Activated CD4-positive, CD25-positive, alpha-beta regulatory T cell treated with anti-CD3 and anti-CD28 coated beads, Interleukin-2, amount 50 U/mL, for 16 hours (primary cell): Measurements from ENCODE around the gene PIGN.

Experiments
- DNase-seq: peaks from one replicate; pipeline ENCODE4 v3.0.0-alpha.2; 2020; ENCODE audit warnings: low read depth, low spot score

The PIGN gene

DNA sequence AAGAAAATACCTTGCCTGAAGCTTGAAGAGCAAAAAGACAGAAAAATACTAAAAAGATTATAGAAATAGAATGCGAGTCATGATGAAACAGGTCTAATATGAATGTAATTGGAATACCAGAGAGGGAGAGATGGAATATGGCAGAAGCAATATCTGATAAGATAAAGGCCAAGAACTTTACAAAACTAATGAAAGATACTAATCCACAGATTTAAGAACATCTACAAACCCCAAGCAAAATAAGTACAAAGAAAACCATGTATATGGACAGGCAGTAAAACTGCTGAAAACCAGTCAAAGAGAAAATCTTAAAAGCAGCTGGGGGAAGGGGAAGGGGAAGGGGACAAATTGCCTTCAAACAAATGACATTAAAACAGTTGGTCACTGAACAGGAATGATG, 67.0 kb downstream of the PIGN start:
- no peak for DNase-seq

DNA sequence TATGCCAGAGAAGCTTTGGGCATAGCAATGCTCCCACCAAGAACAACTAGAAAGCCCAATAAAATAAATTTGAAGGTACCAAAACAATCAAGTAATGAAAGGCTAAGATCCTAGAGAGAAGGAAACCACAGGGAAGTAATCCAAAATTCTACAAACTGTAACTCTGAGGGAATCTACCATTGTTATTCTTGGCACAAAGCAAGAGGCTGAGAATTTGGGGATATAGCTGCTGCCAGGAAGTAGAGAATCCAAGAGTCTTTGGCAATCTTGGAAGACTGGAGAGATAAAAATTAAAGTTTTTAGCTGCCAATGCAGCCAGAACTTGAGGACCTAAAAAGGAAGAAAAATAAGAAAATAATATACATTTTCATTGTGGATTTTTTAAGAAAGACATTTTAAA, 68.5 kb downstream of the PIGN start:
- no peak for DNase-seq

DNA sequence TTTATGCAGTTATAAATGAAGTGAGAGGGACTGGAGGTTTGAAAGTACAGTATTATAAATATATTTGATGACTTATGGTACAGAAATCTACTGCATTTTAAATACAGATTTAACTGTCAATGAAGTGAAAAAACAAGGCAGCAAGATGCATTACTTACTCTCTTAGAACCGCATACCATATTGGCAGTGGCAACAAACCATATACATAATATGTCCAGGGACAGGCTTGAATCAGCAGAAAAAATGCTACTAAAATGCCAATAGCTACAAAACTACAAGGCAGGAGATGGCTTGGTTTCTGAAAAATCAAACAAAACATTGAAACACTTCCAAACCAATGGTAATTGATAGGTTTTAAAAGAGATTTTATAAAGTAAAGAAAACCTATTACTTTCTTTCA, 77.2 kb downstream of the PIGN start:
- DNase-seq = no peak

DNA sequence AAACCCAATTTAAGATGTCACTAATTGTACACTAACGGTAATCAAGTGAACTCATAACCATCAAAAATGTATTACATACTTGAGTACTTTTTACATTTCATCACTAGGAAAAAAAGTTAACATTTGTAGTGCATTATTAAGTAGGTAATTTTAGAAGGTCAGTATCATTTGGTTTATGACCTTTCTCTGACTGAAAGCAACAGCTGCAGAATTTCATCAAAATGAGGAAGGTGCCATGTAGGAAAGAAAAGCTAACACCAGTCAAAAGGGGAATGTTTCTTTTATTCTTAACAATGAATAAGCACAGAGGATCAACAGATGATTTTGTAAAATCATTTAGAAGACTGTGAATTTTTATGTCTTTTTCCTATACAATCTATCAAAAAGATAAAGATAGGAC, 79.0 kb downstream of the PIGN start:
- no peak for DNase-seq

DNA sequence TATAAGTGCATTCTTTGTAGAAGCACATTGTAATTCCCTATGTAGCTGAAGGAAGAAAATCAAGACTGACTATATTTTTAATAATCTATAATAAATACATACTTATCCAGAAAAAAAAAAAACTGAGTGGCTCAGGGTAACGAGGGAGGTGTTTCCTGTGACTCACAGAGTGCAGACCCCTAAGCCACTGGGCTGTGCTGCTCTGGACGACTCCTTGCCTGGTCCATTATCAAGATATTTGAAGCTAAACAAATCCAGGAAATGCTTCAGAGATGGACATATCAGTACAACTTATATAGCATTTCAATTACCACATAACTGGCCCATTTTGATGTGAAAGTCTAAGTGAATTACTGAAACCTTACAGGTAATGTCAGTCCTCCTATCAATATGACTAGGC, 80.6 kb downstream of the PIGN start:
- no peak for DNase-seq

DNA sequence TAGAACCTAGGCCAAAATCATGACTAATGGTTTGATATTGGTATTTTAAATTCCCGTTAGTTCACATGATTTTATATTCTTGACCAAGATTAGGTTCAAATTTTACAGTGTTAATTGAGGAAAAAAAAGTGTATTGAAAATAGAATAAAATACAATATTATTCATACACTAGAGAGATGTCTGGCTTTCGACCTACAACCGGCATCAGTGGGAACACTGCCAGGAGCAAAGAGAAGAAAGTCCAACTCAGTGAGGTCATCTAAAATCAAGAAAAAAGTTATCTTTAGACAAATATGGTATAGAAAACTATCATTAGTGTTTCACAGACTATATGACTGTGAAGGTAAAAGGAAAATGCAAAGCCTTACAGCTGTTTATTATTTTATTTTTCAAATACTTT, 81.5 kb downstream of the PIGN start:
- DNase-seq = no peak

DNA sequence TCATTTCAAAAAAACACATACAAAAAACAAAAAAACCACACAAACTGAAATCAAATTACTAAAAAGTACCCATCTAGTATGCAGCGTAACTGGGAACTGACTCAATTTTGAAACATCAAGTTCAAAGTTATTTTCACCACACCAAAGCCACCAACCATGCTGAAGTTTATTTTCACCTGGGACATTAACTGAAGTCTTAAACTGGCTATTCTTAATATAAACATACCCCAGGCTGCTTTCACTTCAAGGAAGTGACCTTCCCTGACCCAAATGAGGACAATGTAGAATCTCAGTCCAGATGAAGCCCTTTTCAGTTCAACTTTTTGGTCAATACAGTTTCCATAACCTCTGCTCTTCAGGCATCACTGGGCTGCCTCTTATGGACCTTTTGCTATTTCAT, 84.6 kb downstream of the PIGN start:
- no peak for DNase-seq

DNA sequence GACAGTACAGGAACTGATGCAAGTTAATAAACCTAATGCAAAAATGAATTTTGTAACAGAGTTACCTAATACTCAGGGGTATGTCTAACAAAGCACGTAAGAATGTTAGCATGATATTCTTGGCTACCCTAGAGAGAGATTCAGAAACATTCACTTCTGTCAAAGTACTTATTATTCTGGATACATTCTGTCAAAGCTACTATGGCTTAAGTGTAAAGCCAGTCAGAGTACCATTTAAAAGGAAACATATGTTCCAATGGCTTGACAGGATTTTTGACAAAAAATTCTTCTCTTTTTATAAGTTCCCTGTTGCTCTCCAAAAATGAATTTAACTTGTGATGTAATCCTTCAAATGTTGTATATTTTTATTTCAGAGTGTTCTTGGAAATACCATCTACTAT, 85.5 kb downstream of the PIGN start:
- no peak for DNase-seq

DNA sequence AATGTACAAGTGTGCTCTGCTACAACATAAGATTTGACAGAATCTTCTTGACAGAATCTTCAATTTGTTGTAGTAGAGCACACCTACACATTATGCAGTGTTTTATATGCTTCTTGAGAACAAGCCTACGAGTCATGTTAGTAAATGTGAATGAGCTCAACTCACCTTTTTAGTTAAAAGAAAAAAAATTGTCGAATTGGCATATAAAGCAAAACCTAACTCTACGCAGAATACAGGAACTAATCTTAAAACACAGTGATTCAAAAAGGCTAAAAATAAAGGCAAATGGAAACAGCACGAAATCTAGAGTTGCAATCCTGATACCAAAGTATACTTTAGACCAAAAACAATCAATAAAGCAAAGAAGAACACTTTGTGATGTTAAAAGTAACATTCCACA, 87.9 kb downstream of the PIGN start:
- DNase-seq = no peak

DNA sequence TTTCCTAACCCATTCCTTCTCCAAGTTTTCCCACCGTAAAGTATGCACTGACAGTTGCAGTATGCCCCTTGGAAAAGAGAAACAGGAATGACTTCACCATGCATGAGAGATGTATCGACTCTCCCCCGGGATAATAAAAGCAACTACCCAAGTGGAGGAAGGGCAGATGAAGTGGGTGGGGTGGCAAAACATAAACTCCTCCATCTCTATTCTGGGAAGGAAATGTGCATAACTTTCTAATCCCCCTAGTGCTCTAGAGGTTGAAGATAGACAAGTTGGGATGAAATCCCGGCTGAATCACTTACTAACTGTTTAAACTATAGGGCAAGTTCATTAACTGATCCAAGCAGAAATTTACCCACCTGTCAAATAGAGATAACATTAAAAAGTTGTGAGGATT, 89.2 kb downstream of the PIGN start:
- no peak for DNase-seq

DNA sequence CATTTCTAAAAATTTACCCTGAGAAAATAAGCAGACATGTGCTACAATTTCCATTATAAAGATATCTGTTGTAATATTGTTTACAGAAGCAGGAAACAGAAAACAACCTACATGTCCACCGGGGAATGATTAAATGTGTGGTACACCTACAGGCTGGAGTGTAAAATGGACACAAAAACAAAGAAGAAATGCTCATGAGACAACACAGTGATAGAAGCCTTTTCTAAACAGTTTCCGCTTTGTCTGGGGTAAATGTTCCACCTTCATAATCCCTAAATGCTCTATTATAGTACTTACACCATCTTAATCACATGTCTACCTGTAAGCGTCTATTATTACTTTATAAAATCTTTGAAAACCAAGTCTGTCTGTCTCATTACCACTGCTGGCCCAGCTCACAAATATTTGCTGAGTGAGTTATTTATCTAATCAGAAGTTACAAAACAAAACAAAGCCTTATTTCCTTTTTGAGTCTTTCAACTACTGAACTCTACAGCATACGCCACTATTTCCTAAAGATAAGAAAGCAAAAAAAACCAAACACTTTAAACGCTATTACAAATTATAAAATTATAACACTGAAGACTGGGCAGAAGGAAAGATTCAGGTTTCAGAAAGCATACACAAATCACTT, 95.3 kb downstream of the PIGN start:
- DNase-seq = no peak

DNA sequence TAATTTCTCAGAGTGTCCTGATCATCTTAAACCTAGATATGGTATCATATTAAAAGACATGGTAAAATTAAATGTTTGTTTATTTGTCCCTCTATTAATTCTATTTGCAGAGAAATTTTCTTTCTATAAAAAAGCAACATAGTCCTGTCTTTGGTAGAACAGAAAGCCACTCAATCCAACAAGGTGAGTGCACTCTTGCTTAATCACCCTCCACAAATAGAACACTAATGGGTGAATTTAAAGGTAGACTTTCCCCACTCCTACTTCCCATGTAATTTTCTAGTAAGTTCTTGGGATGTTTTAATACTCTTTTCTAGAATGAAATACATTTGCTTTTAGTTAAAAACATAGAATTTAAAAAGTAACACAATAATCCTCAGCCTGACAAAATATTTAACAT, 97.7 kb downstream of the PIGN start:
- DNase-seq = no peak

DNA sequence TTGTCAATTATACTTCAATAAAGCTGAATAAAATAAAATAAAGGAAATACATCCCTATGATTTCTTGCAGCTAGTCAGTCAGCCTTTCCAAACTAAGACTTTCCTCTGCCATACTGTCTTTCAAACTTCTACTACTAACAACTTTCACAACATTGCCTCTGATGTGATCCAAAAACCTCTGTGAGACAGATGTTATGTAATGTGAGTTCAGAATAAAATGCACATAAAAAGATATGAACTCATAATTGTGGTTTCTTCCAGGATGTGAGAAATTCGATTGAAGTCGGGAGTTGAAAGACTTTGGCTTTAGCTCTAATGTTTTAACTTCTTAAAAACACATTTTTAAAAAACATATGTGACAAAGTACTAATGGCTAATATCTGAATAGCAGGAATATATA, 98.7 kb downstream of the PIGN start:
- DNase-seq = no peak

DNA sequence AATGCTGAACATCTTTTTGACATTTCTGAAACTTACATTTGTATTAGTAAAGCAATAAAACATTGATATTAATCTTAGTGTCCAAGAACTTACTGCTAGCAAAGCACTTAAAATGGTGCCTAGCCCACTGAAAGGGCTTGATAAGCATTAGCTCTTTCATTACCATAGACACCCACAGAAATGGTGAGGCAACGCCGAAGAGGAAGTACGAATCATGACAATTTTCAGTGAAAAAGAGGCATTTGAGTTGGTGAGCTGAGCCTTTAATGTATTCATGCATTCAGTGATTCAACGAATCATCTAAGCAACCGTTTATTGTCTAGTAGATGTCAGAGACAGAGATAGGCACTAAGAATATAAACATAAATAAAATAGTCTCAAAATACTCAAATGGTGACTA, 101.1 kb downstream of the PIGN start:
- no peak for DNase-seq

DNA sequence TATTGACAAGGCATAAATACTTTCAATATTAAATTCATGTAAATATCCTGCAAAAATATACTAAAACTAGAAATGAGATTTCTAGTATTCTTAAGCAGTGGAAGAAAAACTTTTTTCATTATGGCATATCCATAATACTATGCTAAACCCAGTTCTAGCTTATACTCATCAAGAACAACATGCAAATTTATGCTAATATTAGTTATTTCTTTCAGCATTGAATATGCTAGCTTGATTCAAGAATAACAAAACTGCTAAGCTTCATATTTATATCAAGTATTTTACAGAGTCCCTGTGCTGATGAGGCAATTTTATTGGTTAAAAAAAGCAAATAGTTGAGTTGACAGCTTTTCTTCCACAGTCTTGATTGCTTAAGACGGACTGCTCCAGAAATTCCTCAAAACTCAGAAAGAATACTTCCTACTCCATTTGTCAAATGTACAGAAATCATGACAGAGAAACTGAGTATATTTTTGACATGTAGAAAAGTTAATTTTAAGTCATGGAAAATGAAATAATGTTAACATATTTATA, 105.0 kb downstream of the PIGN start:
- no peak for DNase-seq

DNA sequence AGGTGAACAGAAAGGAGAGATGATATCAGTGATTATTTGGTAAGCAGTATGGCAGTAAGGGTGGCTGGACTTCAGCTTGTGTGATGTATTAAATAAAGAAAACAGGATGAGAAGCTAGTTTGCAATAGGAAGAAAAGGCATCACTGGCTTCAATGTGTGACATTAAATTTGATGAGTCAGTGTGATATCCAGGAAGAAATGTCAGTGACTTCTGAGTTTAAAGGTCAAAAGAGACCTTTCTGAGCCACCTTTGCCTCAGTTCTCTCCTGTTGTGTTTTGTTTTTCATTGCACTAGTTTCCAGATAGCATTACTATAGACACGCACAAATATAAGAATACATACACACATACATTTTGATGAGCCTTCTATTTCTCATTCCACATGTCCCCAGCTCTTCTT, 105.6 kb downstream of the PIGN start:
- DNase-seq = no peak

DNA sequence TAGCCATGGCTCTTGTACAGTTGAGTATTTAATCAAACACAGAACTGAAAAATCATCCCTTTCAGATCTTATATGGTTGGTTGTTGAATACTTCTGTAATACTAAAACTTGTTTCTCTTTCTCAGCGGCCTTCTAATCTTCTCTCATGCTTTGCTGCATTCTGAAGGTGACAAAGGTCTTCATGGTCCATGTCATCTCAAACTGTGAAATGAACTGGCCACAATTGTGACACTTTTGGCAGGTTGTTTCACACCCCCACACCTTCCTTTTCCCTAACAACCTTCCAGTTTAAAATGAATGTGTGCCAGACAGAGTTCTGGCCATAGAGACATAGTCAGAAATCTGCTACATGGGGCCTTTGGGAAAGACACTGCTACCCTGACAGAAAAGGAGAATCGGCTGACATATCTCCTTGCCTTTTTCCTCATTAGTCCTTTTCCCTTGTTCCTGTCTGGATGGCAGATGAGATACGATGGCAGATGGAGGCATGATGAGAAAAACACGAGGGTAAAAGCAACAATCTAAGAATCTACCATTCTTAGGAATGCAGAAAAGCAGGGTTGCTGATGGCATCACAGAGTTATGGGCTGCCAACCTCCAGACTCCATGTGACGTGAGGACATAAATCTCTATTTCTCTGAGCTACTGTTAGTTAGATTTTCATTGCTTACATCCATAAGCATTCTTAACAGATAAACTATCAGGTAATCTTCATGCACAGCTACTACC, 106.5 kb downstream of the PIGN start:
- DNase-seq = no peak

DNA sequence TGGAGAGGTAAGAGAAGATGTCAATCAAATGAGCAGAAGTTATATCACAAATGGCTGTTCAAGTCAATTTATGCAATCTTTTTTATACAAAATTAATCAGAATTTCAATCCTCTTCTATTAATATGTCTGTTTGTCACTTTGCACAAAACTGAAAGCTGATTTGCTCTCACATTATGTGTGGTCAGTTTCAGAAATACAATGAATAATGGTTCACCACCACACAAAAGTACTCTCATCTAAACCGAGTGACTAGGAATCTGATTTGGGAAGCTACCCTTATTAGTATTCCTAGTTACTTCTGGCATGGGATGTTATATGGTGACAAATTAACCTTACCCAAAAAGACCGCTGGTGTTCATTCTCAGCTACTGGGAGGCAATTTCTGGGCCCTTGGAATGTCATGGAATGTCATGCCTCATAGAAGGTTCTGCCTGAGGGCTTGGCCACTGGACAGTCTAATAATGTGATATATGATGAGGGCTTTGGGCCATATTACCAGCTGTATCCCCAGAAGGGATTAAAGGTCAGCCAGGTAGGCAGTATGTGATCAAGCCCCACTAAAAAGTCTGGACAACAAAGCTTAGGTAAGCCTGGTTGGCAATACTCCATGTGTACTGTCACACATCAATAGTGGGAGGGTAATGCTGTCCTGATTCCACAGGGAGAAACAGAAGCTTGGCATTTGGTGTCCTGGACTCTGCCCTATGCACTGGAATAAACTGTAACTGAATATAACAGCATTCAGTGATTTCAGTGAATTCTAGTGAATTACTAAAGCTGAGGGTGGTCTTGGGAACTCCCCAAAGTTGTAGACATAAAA, 113.2 kb downstream of the PIGN start:
- DNase-seq = no peak

DNA sequence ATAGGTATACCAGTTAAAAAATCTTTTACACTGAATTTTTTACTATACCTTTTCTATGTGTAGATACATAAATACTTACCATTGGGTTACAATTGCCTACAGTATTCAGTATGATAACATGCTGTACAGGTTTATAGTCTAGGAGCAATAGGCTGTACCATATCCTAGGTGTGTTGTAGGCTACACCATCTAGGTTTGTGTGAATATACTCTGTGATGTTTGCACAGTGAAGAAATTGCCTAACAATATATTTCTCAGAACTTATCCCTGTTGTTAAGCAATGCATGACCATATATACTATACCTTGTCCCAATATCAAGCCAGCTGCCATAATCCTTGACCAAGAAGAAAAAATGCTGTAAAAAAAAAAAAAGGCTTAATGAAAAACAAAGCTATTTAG, 114.5 kb downstream of the PIGN start:
- no peak for DNase-seq

DNA sequence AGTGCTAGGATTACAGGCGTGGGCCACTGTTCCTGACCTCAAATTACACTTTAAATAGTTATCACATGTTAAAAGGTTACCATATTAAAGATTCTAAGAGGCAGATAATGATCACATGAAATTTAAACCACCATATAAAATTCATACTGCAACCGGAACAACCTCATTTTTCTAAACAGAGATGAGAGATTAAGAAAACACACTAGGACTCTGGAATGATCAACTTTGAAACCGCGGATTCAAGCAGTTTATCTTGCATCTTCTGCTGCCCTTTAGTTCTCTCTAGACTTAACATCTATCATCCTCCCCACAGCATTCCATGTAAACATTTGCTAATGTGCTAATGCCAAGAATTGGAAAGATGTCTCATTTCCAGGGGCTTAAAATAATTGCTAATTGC, 115.8 kb downstream of the PIGN start:
- DNase-seq = no peak

DNA sequence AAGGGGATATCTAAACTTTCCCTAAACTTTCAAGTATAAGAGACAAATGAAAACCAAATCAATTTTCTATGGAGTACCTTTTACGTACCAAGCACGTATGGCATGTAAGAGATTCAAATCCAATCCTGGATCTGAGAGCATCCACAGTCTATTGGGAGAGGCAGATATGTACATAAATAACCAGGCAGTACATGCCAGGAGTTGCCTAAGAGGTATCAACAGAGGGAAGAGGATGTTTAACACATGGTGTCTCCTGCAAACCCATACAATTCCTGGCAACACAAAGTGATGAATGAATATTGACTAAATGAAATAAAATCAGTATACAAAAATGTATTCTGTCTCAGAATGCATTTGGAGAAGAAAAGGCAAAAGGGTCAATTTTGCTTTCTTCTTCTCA, 116.6 kb downstream of the PIGN start:
- no peak for DNase-seq

DNA sequence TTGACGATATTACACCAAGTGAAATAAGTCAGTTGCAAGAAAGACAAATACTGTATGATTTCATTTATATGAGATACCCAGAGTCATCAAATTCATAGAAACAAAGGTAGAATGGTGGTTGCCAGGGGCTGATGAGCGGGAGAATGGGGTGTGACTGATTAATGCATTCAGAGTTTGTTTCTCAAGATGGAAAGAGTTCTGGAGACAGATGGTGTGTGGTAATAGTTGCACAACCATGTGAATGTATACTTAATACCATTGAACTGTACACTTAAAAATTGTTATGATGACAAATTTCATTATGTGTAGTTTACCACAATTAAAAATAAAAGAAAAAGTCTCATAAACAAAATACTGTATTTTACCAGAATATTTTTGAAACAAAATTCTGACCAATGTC, 117.3 kb downstream of the PIGN start:
- no peak for DNase-seq
